DND-41 (cell line): ENCODE measurements around the gene CACNA1D.

Experiments
- ATAC-seq: fragments of 200-7000 bp; cut with Tn5 transposase; 3 replicates; pipeline ENCODE4 v1.9.1; 2021; ENCODE audit warnings: low read depth; ENCODE audit not compliant: insufficient read depth
- DNase-seq: peaks from one replicate; pipeline ENCODE4 v3.0.0-alpha.2; 2020
- H2AFZ ChIP-seq: 2 replicates; pipeline ENCODE4 v1.6.0; 2012; ENCODE audit warnings: low read depth, low read length
- H3K27ac ChIP-seq: 2 replicates; pipeline ENCODE4 v1.5.1; 2012; ENCODE audit warnings: low read length, inconsistent platforms
- H3K27me3 ChIP-seq: fragments of 200-600 bp; sonication (generic); 2 replicates; pipeline ENCODE4 v1.6.0; 2012; ENCODE audit warnings: low read length, mild to moderate bottlenecking, inconsistent platforms; ENCODE audit not compliant: insufficient read depth, poor library complexity
- H3K36me3 ChIP-seq: 2 replicates; pipeline ENCODE4 v1.5.1; 2012; ENCODE audit warnings: low read length, inconsistent platforms; ENCODE audit not compliant: insufficient read depth
- H3K4me1 ChIP-seq: 2 replicates; pipeline ENCODE4 v1.5.1; 2012; ENCODE audit warnings: mild to moderate bottlenecking, low read length; ENCODE audit not compliant: insufficient read depth
- H3K4me2 ChIP-seq: 2 replicates; pipeline ENCODE4 v1.6.0; 2012; ENCODE audit warnings: mild to moderate bottlenecking, moderate library complexity, low read length, inconsistent platforms; ENCODE audit not compliant: insufficient read depth
- H3K4me3 ChIP-seq, 2 experiments: fragments of 200-600 bp in 1 of 2; shearing (Covaris generic) in 1 of 2; 2 replicates each; pipeline ENCODE4 v1.5.1; 2012 to 2016; ENCODE audit warnings: inconsistent platforms in 2 of 2, low read length in 2 of 2, mild to moderate bottlenecking in 2 of 2, low read depth in 1 of 2, moderate library complexity in 1 of 2
- H3K79me2 ChIP-seq: 2 replicates; pipeline ENCODE4 v1.6.0; 2012; ENCODE audit warnings: low read length, inconsistent platforms; ENCODE audit not compliant: insufficient read depth
- H3K9ac ChIP-seq: 2 replicates; pipeline ENCODE4 v1.6.0; 2012; ENCODE audit warnings: low read depth, mild to moderate bottlenecking, inconsistent platforms, low read length, moderate library complexity
- H3K9me3 ChIP-seq: 2 replicates; pipeline ENCODE4 v1.5.1; 2012; ENCODE audit warnings: low read length, moderate library complexity, mild to moderate bottlenecking, inconsistent platforms; ENCODE audit not compliant: insufficient read depth, severe bottlenecking
- H4K20me1 ChIP-seq: 2 replicates; pipeline ENCODE4 v1.6.0; 2012; ENCODE audit warnings: low read length; ENCODE audit not compliant: insufficient read depth
- CTCF ChIP-seq: IDR thresholded peaks from 2 replicates; pipeline ENCODE4 v1.5.1; 2012; ENCODE audit warnings: borderline replicate concordance, low read length, moderate library complexity, mild to moderate bottlenecking; ENCODE audit not compliant: poor library complexity, severe bottlenecking; ENCODE audit errors: extremely low read depth
- EZH2 ChIP-seq: IDR thresholded peaks from 3 replicates; pipeline ENCODE4 v1.6.1; 2012; ENCODE audit warnings: borderline replicate concordance, low read depth, mild to moderate bottlenecking, moderate library complexity, low read length, inconsistent platforms; ENCODE audit not compliant: severe bottlenecking

CACNA1D gene

GRCh38 chr3:53614307-53614706 is 119.9 kb downstream of the CACNA1D start:
- Histone ChIP-seq H2AFZ (no peak overlapping the region), H4K20me1 (no peaks in the 10 kb centered on the region)
- TF ChIP-seq CTCF = no peak
- no peak for TF ChIP-seq EZH2

GRCh38 chr3:53616321-53616720 is 121.9 kb downstream of the CACNA1D start:
- H2AFZ ChIP-seq = no peak overlapping the region
- no peaks in the 10 kb centered on the region for H4K20me1 ChIP-seq
- no peaks in the 10 kb centered on the region for H3K4me1 ChIP-seq
- no peak for TF ChIP-seq CTCF
- TF ChIP-seq EZH2 = no peak
- no peak overlapping the region for H3K27ac ChIP-seq
- no peak overlapping the region for H3K9ac ChIP-seq
- H3K27me3 ChIP-seq = peaks cover 31% of the 10 kb centered on the region
- no peaks in the 10 kb centered on the region for H3K9me3 ChIP-seq
- H3K36me3 ChIP-seq = no peaks in the 10 kb centered on the region
- H3K79me2 ChIP-seq = no peaks in the 10 kb centered on the region
- H3K4me2 ChIP-seq = no peak overlapping the region
- no peak overlapping the region for H3K4me3 ChIP-seq
- DNase-seq (no peak), ATAC-seq (no peak)

More at GRCh38 chr3:53614307-53614706, 119.9 kb downstream of the CACNA1D start:
- Histone ChIP-seq H3K9me3 (no peaks in the 10 kb centered on the region), H3K9ac (no peak overlapping the region), H3K4me3 (no peak overlapping the region), H3K4me1 (no peaks in the 10 kb centered on the region), H3K4me2 (no peak overlapping the region), H3K36me3 (no peaks in the 10 kb centered on the region), H3K27me3 (peaks cover 24% of the 10 kb centered on the region), H3K27ac (no peak overlapping the region), H3K79me2 (no peaks in the 10 kb centered on the region)
- DNase-seq = no peak
- ATAC-seq = no peak

GRCh38 chr3:53616971-53617892 is 122.8 kb downstream of the CACNA1D start:
- ATAC-seq (no peak), DNase-seq (no peak)
- Histone ChIP-seq H3K36me3 (no peaks in the 10 kb centered on the region), H3K4me2 (no peak overlapping the region), H3K9me3 (no peaks in the 10 kb centered on the region), H3K4me3 (no peak overlapping the region), H3K27me3 (peaks cover 31% of the 10 kb centered on the region), H3K79me2 (no peaks in the 10 kb centered on the region), H3K4me1 (no peaks in the 10 kb centered on the region), H3K27ac (no peak overlapping the region), H4K20me1 (no peaks in the 10 kb centered on the region), H3K9ac (no peak overlapping the region), H2AFZ (no peak overlapping the region)
- TF ChIP-seq CTCF (no peak), EZH2 (no peak)
